Stimulated activated CD8-positive, alpha-beta memory T cell treated with anti-CD3 and anti-CD28 coated beads, Interleukin-15, amount 100 ng/mL, for 48 hours (primary cell): ENCODE data around the gene MLLT3.
"Not testable (repeated sequence)": the region's sequence is repeated elsewhere in the genome, so short reads cannot be mapped to it uniquely, and the experiment has no call there.

Source experiments
- DNase-seq, 2 donors: peaks; one replicate each; pipeline ENCODE4 v3.0.0-alpha.2; 2020; ENCODE audit warnings: low read depth in 2 of 2

MLLT3 gene

DNA sequence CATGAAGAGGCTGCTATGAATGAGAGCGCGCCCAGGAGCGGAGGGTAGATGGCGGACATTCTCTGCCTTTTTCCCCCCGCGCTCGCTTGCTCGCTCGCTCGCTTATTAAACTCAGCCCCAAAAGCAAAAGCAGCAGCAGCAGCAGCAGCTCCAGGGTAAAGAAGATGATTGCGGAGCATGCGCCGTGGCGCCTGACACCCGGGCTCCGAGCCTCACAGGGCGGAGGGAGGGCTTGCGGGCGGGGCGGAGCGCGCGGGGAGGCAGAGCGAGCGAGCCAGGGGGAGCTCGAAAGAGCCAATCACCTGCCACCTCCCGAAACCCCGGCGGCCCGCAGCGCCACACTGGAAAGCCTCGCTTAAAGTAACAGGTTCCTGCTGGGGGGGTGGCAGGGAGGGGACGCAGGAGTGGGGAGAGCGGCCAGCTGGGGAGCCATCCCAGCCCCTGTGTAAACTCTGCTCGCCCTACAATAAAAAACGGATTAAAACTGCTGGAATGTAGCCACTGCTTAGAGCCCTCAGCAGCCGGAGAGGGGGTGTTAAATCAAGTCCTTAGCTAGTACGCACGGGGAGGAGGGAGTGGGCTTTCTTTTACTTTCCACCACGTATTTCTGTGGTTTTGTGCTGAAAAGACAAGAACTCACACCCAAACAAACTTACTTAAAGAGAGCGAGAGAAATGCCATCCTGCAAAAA is at the start of gene MLLT3:
MLLT3 (minus strand) TSS at position 170 of the 691 bp plus-strand sequence.
- DNase-seq = peak; percentile 95 to 97

GRCh38 chr9:20671635-20672034 is 49.3 kb upstream of the MLLT3 start:
- no peak for DNase-seq

- DNase-seq = no peak
Measured at GRCh38 chr9:20670395-20670794, 48.1 kb upstream of the MLLT3 start.

- no peak for DNase-seq
Measured at GRCh38 chr9:20664501-20664900, 42.2 kb upstream of the MLLT3 start.

DNA sequence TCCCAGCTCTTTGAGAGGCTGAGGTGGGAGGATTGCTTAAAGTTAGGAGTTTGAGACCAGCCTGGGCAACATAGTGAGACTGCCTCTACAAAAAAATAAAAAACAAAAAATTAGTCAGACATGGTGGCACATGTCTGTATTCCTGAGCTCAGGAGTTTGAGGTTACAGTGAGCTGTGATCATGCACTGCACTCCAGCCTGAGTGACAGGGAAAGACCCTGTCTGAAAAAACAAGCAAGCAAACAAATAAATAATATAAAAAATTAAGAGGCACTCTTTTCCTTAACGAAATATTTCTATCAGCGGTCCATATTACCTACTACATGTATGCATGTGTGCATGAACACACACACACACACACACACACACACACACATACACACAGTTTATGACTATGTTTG is 40.8 kb upstream of the MLLT3 start:
- DNase-seq = no peak

- no peak for DNase-seq
Measured at GRCh38 chr9:20662156-20662555, 39.9 kb upstream of the MLLT3 start.

- DNase-seq = no peak
Measured at GRCh38 chr9:20659474-20659967, 37.2 kb upstream of the MLLT3 start.

GRCh38 chr9:20658677-20659473 is 36.6 kb upstream of the MLLT3 start:
- DNase-seq = no peak

DNA sequence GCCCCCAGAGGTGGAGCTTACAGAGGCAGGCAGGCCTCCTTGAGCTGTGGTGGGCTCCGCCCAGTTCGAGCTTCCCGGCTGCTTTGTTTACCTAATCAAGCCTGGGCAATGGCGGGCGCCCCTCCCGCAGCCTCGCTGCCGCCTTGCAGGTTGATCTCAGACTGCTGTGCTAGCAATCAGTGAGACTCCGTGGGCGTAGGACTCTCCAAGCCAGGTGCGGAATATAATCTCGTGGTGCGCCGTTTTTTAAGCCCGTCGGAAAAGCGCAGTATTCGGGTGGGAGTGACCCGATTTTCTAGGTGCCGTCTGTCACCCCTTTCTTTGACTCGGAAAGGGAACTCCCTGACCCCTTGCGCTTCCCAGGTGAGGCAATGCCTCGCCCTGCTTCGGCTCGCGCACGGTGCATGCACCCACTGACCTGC is 36.0 kb upstream of the MLLT3 start:
- DNase-seq = not testable (repeated sequence)

GRCh38 chr9:20651939-20652338 is 29.6 kb upstream of the MLLT3 start:
- no peak for DNase-seq

- no peak for DNase-seq
Measured at GRCh38 chr9:20650750-20651299, 28.5 kb upstream of the MLLT3 start.

- DNase-seq = no peak
Measured at GRCh38 chr9:20650313-20650712, 28.0 kb upstream of the MLLT3 start.

DNA sequence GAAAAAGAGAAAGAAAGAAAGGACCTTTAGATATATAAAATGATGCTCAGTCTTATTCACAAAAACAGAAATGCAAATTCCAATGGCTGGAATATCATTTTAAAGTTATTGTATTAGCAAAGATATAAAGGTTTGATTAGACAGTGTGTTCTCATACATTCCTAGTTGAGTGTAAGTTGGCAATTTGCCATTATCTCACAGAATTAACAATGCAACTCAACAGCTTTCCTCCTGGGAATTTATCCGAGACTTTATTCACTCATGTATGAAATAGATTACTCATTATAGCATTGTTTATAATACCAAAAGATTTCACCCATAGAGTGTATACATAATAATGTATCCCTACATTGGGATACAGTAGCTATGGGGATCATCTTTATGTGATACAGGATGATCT is 27.1 kb upstream of the MLLT3 start:
- DNase-seq = no peak

- DNase-seq = no peak
Measured at GRCh38 chr9:20646656-20647055, 24.4 kb upstream of the MLLT3 start.

GRCh38 chr9:20643660-20644059 is 21.4 kb upstream of the MLLT3 start:
- no peak for DNase-seq

GRCh38 chr9:20642045-20642444 is 19.7 kb upstream of the MLLT3 start:
- DNase-seq = no peak

DNA sequence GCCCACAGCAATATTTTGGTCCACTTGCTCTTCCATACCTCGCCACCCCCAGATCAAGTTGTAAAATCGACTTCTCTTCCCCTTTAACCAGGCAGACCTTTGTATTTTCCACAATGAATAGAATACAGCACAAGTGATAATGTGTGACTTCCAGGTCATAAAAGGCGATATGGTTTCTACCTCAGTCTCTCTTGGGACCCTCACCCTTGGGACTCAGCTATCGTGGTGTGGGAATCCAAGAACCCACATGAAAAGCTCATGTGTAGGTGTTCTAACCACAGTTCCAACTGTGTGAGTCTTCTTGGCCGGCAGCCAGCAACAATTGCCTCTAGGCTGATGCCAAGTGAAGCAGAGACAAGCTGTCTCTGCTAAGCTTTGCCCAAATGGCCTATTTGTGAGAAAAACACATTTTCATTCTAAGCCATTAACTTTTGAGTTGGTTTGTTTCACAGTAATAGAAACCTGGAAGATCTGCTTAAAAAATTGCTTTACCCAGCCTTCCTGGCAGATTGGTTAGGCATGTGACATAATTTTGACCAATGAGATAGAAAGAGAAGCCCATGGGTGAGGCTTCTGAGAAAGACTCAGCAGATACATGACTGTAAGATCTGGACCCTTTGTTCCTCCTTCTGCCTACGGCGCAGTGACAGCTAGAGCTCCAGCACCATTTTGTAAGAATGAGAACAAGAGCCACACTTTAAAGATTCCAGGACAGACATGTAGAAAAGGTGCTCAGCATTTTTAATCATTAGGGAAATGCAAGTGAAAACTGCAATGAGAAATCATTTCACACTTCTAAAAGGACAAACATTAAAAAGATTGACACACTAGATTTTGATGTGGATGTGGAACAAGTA is 18.3 kb upstream of the MLLT3 start:
- peak; percentile 52 to 55 for DNase-seq

GRCh38 chr9:20636888-20637440 is 14.7 kb upstream of the MLLT3 start:
- DNase-seq = no peak

DNA sequence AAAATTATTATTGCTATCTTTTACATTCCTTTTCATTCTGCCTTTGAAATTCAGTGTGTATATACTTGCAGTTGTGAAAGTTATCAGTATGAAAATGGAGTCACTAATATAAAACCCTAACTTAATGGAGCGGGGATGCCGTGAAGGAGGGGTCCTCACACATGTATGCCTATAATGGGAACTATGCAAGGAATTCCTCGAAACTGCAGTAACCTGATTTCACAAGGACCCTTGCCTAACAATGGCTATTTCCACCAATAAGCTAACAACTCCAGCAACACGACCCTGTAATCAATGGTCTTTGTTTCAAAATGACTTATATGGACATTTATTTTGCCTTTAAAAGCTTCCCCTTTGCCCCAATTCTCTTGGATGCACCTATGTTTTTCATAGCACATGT is 12.6 kb upstream of the MLLT3 start:
- DNase-seq = no peak

DNA sequence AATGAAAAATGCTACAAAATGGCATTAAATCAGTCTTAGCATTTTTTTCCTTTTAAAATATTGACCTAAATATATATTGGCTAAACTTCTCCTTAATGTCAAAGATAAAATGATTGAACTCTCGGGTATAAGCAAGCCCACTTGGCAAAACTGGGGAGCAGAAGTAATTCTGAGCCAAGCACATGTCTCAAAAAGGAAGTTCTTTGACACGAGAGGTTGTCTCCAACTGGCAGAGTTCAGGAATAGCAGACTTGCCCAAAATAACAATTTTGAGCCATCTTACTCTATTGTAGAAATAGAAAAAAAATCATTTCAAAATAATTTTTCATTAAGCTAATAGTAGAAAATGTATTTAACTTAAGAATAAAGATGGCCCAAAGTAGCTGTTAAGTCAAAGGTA is 10.4 kb upstream of the MLLT3 start:
- no peak for DNase-seq

GRCh38 chr9:20630241-20630943 is 8.1 kb upstream of the MLLT3 start:
- DNase-seq = no peak
